ENCODE measurements around the gene DAAM2. TPM values are rescaled to one million over a fixed set of nuclear protein-coding genes. Genes with fewer than 3 reads are reported as not detected.

Gene DAAM2
- polyA plus RNA-seq, 3 donors: not detected

DNA sequence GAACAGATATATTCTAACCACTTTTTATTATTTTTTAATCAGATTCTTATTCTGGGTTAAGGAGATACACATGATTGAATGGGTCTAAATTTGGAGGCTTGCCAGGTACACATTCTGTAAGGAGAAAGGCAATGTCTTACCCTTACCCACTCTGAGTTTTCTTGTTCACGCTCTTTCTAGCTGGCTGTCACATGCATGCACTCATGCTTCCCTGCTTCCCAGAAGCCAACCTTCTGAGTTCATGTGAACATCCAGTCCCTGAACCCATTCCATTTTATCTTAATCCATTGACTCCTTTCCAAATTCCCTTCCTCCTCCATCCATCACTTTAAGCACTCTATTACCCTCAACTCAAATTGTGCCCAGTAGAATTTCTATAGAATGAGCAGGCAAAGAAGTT is 159.5 kb downstream of the DAAM2 start:
- Histone ChIP-seq H3K4me2 (replicated peaks; ENCODE audit: extremely low read depth, low read length, poor library complexity, severe bottlenecking) (no peak overlapping the region), H3K27ac (ENCODE audit: low read depth in 1 of 2, low read length in 2 of 2) (no peak overlapping the region), H3K9ac (ENCODE audit: insufficient read depth, low read length, poor library complexity, severe bottlenecking) (no peak overlapping the region), H3K4me1 (ENCODE audit: control insufficient read depth in 1 of 2, insufficient read depth in 2 of 2, low read length in 2 of 2) (no peaks in the 10 kb centered on the region), H3K79me2 (ENCODE audit: insufficient read depth, low read length) (no peaks in the 10 kb centered on the region), H3K9me3 (replicated peaks in 1 of 2; ENCODE audit: control insufficient read depth in 1 of 2, insufficient read depth in 1 of 2, low read length in 2 of 2) (no peaks in the 10 kb centered on the region), H4K20me1 (ENCODE audit: insufficient read depth, low read length) (no peaks in the 10 kb centered on the region), H2AFZ (ENCODE audit: insufficient read depth, low read depth, low read length, poor library complexity, severe bottlenecking) (no peak overlapping the region), H3K36me3 (replicated peaks in 1 of 2; ENCODE audit: control insufficient read depth in 1 of 2, insufficient read depth in 2 of 2, low read length in 2 of 2) (no peaks in the 10 kb centered on the region), H3K4me3 (replicated peaks in 1 of 3; ENCODE audit: low read depth in 2 of 3, low read length in 3 of 3) (no peak overlapping the region), H3K27me3 (ENCODE audit: control insufficient read depth in 2 of 2, insufficient read depth in 2 of 2, low read length in 2 of 2) (no peaks in the 10 kb centered on the region)
- H3K4me1 Mint-ChIP-seq: no peaks in the 10 kb centered on the region
- 82% methylated on average over 1 of the region's 1 CpG for WGBS (ENCODE audit: insufficient coverage)
- no peak overlapping the region for H3K4me3 Mint-ChIP-seq
- peaks cover 0 to 4% (median 0%) of the 10 kb centered on the region in 7 donors for H3K9me3 Mint-ChIP-seq
- TF ChIP-seq, protein P1, sequence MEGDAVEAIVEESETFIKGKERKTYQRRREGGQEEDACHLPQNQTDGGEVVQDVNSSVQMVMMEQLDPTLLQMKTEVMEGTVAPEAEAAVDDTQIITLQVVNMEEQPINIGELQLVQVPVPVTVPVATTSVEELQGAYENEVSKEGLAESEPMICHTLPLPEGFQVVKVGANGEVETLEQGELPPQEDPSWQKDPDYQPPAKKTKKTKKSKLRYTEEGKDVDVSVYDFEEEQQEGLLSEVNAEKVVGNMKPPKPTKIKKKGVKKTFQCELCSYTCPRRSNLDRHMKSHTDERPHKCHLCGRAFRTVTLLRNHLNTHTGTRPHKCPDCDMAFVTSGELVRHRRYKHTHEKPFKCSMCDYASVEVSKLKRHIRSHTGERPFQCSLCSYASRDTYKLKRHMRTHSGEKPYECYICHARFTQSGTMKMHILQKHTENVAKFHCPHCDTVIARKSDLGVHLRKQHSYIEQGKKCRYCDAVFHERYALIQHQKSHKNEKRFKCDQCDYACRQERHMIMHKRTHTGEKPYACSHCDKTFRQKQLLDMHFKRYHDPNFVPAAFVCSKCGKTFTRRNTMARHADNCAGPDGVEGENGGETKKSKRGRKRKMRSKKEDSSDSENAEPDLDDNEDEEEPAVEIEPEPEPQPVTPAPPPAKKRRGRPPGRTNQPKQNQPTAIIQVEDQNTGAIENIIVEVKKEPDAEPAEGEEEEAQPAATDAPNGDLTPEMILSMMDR (IDR thresholded peaks at IDR 0.05): no peak
- intact Hi-C loops (cut with micrococcal nuclease): no loop called here
- peaks cover 0 to 3% (median 0%) of the 10 kb centered on the region in 3 donors for H3K27me3 Mint-ChIP-seq (ENCODE audit: low read depth in 3 of 3)
- H3K36me3 Mint-ChIP-seq: no peaks in the 10 kb centered on the region
- H3K27ac Mint-ChIP-seq: no peak overlapping the region
- DNase-seq: no peak

DNA sequence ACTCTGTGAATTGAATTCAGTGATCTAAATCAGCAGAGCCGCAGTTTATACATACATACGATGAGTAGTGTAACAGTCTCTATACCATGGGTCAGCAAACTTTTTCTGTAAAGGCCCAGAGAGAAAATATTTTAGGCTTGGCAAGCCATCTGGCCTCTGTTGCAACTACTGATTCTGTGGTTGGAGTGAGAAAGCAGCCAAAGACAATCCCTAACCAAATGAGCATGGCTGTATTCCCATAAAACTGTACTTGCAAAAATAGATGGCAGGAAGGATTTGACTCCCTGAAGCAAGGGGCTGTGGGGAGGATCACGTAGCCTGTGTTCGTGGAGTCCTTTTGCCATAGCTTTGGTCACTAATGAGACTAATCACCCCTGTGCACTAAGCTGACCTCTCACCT is 160.0 kb downstream of the DAAM2 start:
- Histone ChIP-seq H3K4me1 (ENCODE audit: control insufficient read depth in 1 of 2, insufficient read depth in 2 of 2, low read length in 2 of 2) (no peaks in the 10 kb centered on the region), H3K79me2 (ENCODE audit: insufficient read depth, low read length) (no peaks in the 10 kb centered on the region), H3K4me3 (replicated peaks in 1 of 3; ENCODE audit: low read depth in 2 of 3, low read length in 3 of 3) (no peak overlapping the region), H3K9ac (ENCODE audit: insufficient read depth, low read length, poor library complexity, severe bottlenecking) (no peak overlapping the region), H2AFZ (ENCODE audit: insufficient read depth, low read depth, low read length, poor library complexity, severe bottlenecking) (no peak overlapping the region), H4K20me1 (ENCODE audit: insufficient read depth, low read length) (no peaks in the 10 kb centered on the region), H3K27ac (ENCODE audit: low read depth in 1 of 2, low read length in 2 of 2) (no peak overlapping the region), H3K36me3 (replicated peaks in 1 of 2; ENCODE audit: control insufficient read depth in 1 of 2, insufficient read depth in 2 of 2, low read length in 2 of 2) (no peaks in the 10 kb centered on the region), H3K9me3 (replicated peaks in 1 of 2; ENCODE audit: control insufficient read depth in 1 of 2, insufficient read depth in 1 of 2, low read length in 2 of 2) (no peaks in the 10 kb centered on the region), H3K27me3 (ENCODE audit: control insufficient read depth in 2 of 2, insufficient read depth in 2 of 2, low read length in 2 of 2) (no peaks in the 10 kb centered on the region), H3K4me2 (replicated peaks; ENCODE audit: extremely low read depth, low read length, poor library complexity, severe bottlenecking) (no peak overlapping the region)
- no peak overlapping the region for H3K27ac Mint-ChIP-seq
- H3K36me3 Mint-ChIP-seq: no peaks in the 10 kb centered on the region
- intact Hi-C loops (cut with micrococcal nuclease): no loop called here
- no peak overlapping the region for H3K4me3 Mint-ChIP-seq
- TF ChIP-seq, protein P1 (IDR thresholded peaks at IDR 0.05): no peak
- no CpG with 5 or more reads among the region's 4 CpGs for WGBS (ENCODE audit: insufficient coverage)
- peaks cover 0 to 3% (median 0%) of the 10 kb centered on the region in 3 donors for H3K27me3 Mint-ChIP-seq (ENCODE audit: low read depth in 3 of 3)
- no peaks in the 10 kb centered on the region for H3K4me1 Mint-ChIP-seq
- DNase-seq: no peak
- H3K9me3 Mint-ChIP-seq: peaks cover 0 to 4% (median 0%) of the 10 kb centered on the region in 7 donors

All from CD14-positive monocyte (primary cell).